Measurements from ENCODE around the gene DMAC2L. TPM values are rescaled to one million over a fixed set of nuclear protein-coding genes. Genes with fewer than 3 reads are reported as not detected.
A peak's percentile ranks its signal among the peaks of the same experiment; 100 is the strongest.
"Not testable (repeated sequence)": the region's sequence is repeated elsewhere in the genome, so short reads cannot be mapped to it uniquely, and the experiment has no call there.

Gene DMAC2L
- total and polyA plus RNA-seq, 5 donors = 14.8 to 23.6 (median 19.9) TPM

DNA sequence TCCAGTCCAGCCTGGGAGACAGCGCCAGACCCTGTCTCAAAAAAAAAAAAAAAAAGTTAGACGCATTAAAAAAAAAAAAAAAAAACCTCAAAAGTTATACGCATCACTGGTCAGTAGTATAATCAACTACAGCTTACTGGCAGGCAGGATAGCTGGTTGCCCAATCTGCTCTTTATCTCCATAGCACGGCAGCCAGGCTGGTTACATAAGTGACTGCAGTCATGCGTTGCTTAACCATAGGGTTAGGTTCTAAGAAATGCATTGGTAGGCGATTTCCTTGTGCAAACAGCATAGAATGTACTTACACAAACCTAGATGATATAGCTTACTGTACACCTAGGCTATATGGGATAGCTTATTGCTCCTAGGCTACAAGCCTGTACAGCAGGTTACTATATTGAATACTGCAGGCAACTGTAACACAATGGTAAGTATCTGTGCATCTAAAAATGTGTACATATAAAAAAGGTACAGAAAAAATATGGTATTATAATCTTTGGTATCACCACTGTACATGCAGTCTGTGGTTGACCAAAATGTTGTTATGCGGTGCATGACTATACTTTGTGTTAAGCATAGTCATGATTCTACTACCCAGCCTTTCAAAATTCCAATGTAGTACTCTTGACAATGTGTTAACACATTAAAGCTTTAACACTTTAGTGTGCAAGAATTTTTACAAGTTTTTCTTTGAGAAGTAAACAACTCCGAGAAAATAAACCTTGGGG, 8.2 kb upstream of the DMAC2L start:
- no peaks in the 10 kb centered on the region for H3K4me1 ChIP-seq (ENCODE audit: control insufficient read depth, insufficient read depth, low read length)
- WGBS = 83% methylated on average over 8 of the region's 8 CpGs
- H3K9me3 ChIP-seq (ENCODE audit: control insufficient read depth, low read length) = no peaks in the 10 kb centered on the region
- H3K27ac ChIP-seq (ENCODE audit: low read length) = no peak overlapping the region
- peak in 1 of 3 donors; percentile 36 for DNase-seq
- peak; percentile 56 to 72 for ATAC-seq
- no peaks in the 10 kb centered on the region for H3K27me3 ChIP-seq (ENCODE audit: control insufficient read depth, insufficient read depth)
- intact Hi-C loops (cut with DNase I) = no loop called here
- no peak overlapping the region for H3K4me3 ChIP-seq (ENCODE audit: low read length)

DNA sequence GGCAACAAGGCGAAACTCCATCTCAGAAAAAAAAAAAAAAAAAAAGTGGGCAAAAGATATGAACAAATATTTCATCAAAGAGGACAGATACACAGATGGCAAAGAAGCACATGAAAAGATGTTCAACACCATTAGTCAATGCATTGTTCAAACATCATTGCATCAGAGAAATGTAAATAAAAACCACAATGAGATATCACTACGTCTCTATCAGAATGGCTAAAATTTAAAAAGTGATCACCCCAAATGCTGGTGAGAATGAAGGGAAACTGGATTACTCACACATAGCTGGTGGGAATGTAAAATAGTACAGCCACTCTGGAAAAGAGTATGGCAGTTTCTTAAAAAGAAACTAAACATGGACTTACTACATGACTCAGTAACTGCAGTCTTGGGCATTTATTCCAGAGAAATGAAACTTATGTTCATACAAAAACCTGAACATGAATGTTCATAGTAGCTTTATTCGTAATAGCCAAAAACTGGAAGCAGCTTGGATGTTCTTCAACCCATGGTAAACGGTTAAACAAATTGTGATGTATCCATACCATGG, 3.7 kb upstream of the DMAC2L start:
- WGBS = 89% methylated on average over 4 of the region's 4 CpGs
- no peaks in the 10 kb centered on the region for H3K27me3 ChIP-seq (ENCODE audit: control insufficient read depth, insufficient read depth)
- no peak overlapping the region for H3K27ac ChIP-seq (ENCODE audit: low read length)
- DNase-seq = no peak
- no peak overlapping the region for H3K4me3 ChIP-seq (ENCODE audit: low read length)
- ATAC-seq = no peak
- intact Hi-C loops (cut with DNase I) = no loop called here
- peaks cover 2% of the 10 kb centered on the region for H3K4me1 ChIP-seq (ENCODE audit: control insufficient read depth, insufficient read depth, low read length)
- no peaks in the 10 kb centered on the region for H3K9me3 ChIP-seq (ENCODE audit: control insufficient read depth, low read length)

DNA sequence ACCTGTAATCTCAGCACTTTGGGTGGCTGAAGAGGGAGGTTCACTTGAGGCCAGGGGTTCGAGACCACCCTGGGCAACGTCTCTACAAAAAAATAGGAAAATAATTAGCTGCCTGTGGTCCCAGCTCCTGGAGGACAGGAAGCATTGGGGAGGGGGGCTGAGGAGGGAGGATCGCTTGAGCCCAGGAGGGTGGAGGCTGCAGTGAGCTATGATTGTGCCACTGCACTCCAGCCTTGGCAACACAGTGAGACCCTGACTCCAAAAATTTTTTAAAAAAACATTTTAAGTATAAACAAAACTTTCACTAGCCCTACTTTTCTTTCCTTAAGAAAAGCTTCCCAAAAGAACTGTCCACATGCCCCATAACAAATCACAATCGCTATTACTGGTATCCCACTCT, 1.7 kb upstream of the DMAC2L start:
- Histone ChIP-seq H3K27me3 (ENCODE audit: control insufficient read depth, insufficient read depth) (no peaks in the 10 kb centered on the region), H3K4me3 (ENCODE audit: low read length) (no peak overlapping the region), H3K9me3 (ENCODE audit: control insufficient read depth, low read length) (no peaks in the 10 kb centered on the region), H3K27ac (ENCODE audit: low read length) (no peak overlapping the region), H3K4me1 (ENCODE audit: control insufficient read depth, insufficient read depth, low read length) (peaks cover 2% of the 10 kb centered on the region)
- 92% methylated on average over 4 of the region's 4 CpGs for WGBS
- no peak for ATAC-seq
- intact Hi-C loops (cut with DNase I) = no loop called here
- no peak for DNase-seq

DNA sequence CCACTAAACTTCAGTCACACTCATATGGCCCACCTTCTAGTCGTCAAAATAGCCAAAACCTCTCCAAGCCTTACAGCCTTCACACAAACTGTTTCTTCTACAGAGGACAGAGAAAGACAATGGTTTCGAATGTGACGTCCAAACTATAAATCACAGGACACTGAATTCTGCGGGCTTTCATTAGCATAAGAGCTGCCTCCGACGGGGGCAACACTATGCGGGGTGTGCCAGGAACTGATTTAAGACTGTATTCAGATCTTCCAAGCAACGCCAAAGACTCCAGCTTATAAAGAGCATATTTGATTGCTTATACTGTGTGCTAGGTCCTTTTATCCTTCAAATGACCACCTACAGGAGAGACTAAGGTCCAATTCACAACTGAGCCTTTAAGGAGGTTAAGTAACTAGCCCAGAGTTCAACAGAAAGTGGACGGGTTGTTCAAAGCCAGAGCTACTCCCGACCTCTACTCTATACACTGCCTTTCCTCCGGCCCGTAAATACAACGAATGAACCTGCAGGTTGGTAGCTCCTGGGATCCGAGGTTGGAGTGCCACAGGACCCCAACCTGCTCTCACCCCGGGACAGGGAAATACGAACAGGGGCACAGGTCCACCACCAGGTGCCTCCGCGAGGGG, 670 bp upstream of the DMAC2L start:
- intact Hi-C loops (cut with DNase I) = no loop called here
- no peaks in the 10 kb centered on the region for H3K9me3 ChIP-seq (ENCODE audit: control insufficient read depth, low read length)
- no peak for ATAC-seq
- H3K4me1 ChIP-seq (ENCODE audit: control insufficient read depth, insufficient read depth, low read length) = peaks cover 2% of the 10 kb centered on the region
- no peaks in the 10 kb centered on the region for H3K27me3 ChIP-seq (ENCODE audit: control insufficient read depth, insufficient read depth)
- no peak for DNase-seq
- peak overlapping the region; percentile 3 for H3K27ac ChIP-seq (ENCODE audit: low read length)
- 4% methylated on average over 18 of the region's 18 CpGs for WGBS
- peak overlapping the region; percentile 32 for H3K4me3 ChIP-seq (ENCODE audit: low read length)

DNA sequence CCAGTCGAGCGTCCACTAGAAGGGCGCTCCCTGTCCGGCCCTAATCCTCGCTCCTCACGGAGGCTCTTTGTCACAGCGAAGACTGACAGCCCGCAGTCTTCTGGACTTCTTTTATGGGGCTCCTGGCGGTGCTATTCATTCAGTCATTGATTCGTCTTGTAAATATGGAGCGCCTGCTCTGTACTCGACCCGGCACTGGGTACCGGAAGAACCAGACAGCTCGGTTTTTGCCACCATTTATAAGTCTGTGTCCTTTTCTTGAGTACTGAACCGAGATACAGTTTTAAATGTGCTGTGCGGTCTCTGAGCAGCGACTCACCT, 570 bp downstream of the DMAC2L start:
- ATAC-seq (no peak), DNase-seq (no peak)
- Histone ChIP-seq H3K27ac (ENCODE audit: low read length) (peak overlapping the region; percentile 28), H3K27me3 (ENCODE audit: control insufficient read depth, insufficient read depth) (no peaks in the 10 kb centered on the region), H3K9me3 (ENCODE audit: control insufficient read depth, low read length) (no peaks in the 10 kb centered on the region), H3K4me1 (ENCODE audit: control insufficient read depth, insufficient read depth, low read length) (peaks cover 2% of the 10 kb centered on the region), H3K4me3 (ENCODE audit: low read length) (peak overlapping the region; percentile 32)
- 3% methylated on average over 18 of the region's 18 CpGs for WGBS
- intact Hi-C loops (cut with DNase I) = no loop called here

DNA sequence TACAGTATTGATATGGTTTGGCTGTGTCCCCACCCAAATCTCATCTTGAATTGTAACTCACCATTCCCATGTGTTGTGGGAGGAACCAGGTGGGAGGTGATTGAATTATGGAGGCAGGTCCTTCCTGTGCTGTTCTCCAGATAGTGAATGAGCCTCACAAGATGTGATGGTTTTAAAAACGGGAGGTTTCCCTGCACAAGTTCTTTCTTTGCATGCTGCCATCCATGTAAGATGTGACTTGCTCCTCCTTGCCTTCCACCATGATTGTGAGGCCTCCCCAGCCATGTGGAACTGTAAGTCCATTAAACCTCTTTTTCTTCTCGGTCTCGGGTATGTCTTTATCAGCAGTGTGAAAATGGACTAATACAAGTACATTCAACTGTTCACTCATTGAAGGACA, 2.0 kb downstream of the DMAC2L start:
- ATAC-seq; H3K4me3 ChIP-seq (ENCODE audit: low read length); H3K9me3 ChIP-seq (ENCODE audit: control insufficient read depth, low read length); H3K27ac ChIP-seq (ENCODE audit: low read length); intact Hi-C loops (cut with DNase I); H3K27me3 ChIP-seq (ENCODE audit: control insufficient read depth, insufficient read depth); DNase-seq; H3K4me1 ChIP-seq (ENCODE audit: control insufficient read depth, insufficient read depth, low read length): not testable (repeated sequence)
- WGBS = 93% methylated on average over 3 of the region's 3 CpGs

DNA sequence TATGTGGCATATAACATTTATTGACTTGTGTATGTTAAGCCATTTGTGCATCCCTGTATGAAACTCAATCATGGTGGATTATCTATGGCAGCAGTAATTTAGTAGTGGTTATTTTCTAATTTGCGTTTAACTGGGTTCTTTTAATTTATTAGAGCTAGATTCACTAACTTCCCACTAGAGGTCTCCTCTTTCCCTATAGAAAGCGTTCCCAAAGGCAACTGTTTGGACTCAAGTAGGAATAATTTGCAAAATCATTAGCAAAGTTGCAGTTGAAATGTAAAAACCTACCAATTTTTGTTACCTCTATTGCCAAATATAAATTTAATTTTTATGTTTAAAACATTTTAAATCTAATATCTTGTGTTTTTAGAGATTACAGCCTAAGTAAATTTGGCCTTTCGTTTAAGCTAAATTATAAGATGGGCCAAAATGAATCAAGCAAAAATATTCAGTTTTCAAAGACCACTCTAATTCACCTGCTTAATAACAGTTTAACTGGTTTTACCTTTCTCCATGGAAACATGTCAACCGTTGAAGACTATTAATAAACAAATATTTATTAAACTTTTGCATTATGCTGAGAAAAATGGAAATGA, 6.0 kb downstream of the DMAC2L start:
- intact Hi-C loops (cut with DNase I) = loop anchor here in 2 of 4 donors (2.0 to 5.0 kb wide), 2 partner anchors 214 to 215 kb away; partner anchors contain the start of gene MAP4K5 (in 2 of the 2)
- no peak for ATAC-seq

DNA sequence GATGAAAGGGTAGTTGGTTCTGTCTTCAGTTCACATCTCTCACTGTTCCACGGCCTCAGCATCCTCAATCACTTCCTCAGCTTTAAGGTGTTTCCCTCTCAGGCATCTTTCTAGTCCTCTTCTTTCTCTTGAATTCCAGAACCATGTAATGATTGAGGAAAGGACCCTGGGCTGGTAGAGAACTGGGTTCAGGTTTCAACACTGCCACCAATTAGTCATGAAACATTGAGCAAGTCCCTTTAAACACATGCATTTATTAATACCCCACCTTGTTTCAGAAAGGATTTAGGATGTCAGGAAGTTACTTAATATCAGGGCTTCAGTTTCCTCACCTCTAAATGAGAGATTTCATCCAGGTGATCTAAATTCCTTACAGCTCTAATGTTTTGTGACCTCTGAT, 7.2 kb downstream of the DMAC2L start:
- WGBS = 73% methylated on average over 1 of the region's 1 CpG
- DNase-seq = no peak
- H3K9me3 ChIP-seq (ENCODE audit: control insufficient read depth, low read length) = no peaks in the 10 kb centered on the region
- no peaks in the 10 kb centered on the region for H3K4me1 ChIP-seq (ENCODE audit: control insufficient read depth, insufficient read depth, low read length)
- H3K4me3 ChIP-seq (ENCODE audit: low read length) = no peak overlapping the region
- no peak for ATAC-seq
- intact Hi-C loops (cut with DNase I) = loop anchor here in 2 of 4 donors (2.0 to 5.0 kb wide), 2 partner anchors 213 to 214 kb away; partner anchors contain the start of gene MAP4K5 (in 2 of the 2)
- no peak overlapping the region for H3K27ac ChIP-seq (ENCODE audit: low read length)
- H3K27me3 ChIP-seq (ENCODE audit: control insufficient read depth, insufficient read depth) = no peaks in the 10 kb centered on the region

More for the DNA sequence above, 6.0 kb downstream of the DMAC2L start:
- H3K27ac ChIP-seq (ENCODE audit: low read length) = no peak overlapping the region
- no peaks in the 10 kb centered on the region for H3K4me1 ChIP-seq (ENCODE audit: control insufficient read depth, insufficient read depth, low read length)
- DNase-seq = no peak
- no peak overlapping the region for H3K4me3 ChIP-seq (ENCODE audit: low read length)
- 41% methylated on average over 4 of the region's 4 CpGs for WGBS
- H3K9me3 ChIP-seq (ENCODE audit: control insufficient read depth, low read length) = no peaks in the 10 kb centered on the region
- no peaks in the 10 kb centered on the region for H3K27me3 ChIP-seq (ENCODE audit: control insufficient read depth, insufficient read depth)

DNA sequence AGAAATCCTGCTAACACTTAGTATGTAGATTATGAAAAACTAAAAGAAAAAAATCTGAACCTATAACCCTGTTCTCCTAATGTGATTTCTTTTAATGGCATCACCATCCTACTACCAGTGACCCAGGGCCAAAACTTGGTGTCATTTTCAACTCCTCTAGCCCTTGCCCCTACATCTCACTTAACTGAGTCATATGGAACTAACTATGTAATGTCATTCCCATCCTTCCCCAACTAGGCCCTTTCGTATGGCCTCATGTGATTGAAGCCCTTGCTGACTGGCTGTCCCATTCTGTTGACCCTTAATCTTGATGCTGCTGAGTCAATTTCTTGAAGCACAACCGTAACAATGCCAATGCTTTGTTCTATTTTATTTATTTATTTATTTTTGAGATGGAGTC, 7.6 kb downstream of the DMAC2L start:
- DNase-seq (no peak), ATAC-seq (no peak)
- intact Hi-C loops (cut with DNase I) = loop anchor here (2.0 to 5.0 kb wide), 2 partner anchors 213 kb away; partner anchors contain the start of gene MAP4K5 (in 4 of the 4)
- Histone ChIP-seq H3K4me3 (ENCODE audit: low read length) (no peak overlapping the region), H3K27me3 (ENCODE audit: control insufficient read depth, insufficient read depth) (no peaks in the 10 kb centered on the region), H3K4me1 (ENCODE audit: control insufficient read depth, insufficient read depth, low read length) (no peaks in the 10 kb centered on the region), H3K27ac (ENCODE audit: low read length) (no peak overlapping the region), H3K9me3 (ENCODE audit: control insufficient read depth, low read length) (no peaks in the 10 kb centered on the region)
- 90% methylated on average over 2 of the region's 2 CpGs for WGBS

DNA sequence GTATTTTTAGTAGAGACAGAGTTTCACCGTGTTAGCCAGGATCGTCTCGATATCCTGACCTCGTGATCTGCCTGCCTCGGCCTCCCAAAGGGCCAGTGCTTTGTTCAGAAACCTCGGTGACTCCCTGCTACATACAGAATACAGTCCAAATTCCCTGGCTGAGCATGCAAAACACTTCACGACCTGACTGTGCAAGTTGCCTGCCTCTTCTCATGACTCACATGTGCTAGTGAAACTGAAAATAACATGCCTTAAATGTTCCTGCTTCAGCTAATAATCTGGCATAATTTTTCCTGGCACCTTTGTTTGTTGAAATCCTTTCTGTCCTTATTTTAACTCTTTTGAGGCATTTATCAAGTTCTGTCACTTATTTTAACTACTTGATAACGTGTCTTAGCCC, 8.2 kb downstream of the DMAC2L start:
- DNase-seq = no peak
- Histone ChIP-seq H3K4me1 (ENCODE audit: control insufficient read depth, insufficient read depth, low read length) (no peaks in the 10 kb centered on the region), H3K27ac (ENCODE audit: low read length) (no peak overlapping the region), H3K27me3 (ENCODE audit: control insufficient read depth, insufficient read depth) (no peaks in the 10 kb centered on the region), H3K4me3 (ENCODE audit: low read length) (no peak overlapping the region), H3K9me3 (ENCODE audit: control insufficient read depth, low read length) (no peaks in the 10 kb centered on the region)
- 60% methylated on average over 8 of the region's 8 CpGs for WGBS
- intact Hi-C loops (cut with DNase I) = loop anchor here in 2 of 4 donors (5.0 kb wide), 1 partner anchor 212 kb away; the partner anchor contains the start of gene MAP4K5 (in 2 of the 2)
- ATAC-seq = peak; percentile 37

Data from right cardiac atrium (tissue), 5 donors.